ENCODE results near the gene BAIAP2L1.

BAIAP2L1 gene

GRCh38 chr7:98366562-98366938 lies 34.3 kb downstream of the BAIAP2L1 start:
- no peak for TF ChIP-seq CTCF (IDR thresholded peaks at IDR 0.05; ENCODE audit: low read depth, low read length, missing control alignments)
- no peak overlapping the region for H3K4me3 ChIP-seq (replicated peaks; ENCODE audit: low read depth, low read length)
- no peak for DNase-seq (ENCODE audit: extremely low read depth, low read depth)

- no peak overlapping the region for H3K4me3 ChIP-seq (replicated peaks; ENCODE audit: low read depth, low read length)
- no peak for DNase-seq (ENCODE audit: extremely low read depth, low read depth)
- no peak for TF ChIP-seq CTCF (IDR thresholded peaks at IDR 0.05; ENCODE audit: low read depth, low read length, missing control alignments)
Observed at GRCh38 chr7:98365863-98366561, 34.9 kb downstream of the BAIAP2L1 start.

- H3K4me3 ChIP-seq (replicated peaks; ENCODE audit: low read depth, low read length), result no peak overlapping the region
- TF ChIP-seq CTCF (IDR thresholded peaks at IDR 0.05; ENCODE audit: low read depth, low read length, missing control alignments), result no peak
- no peak for DNase-seq (ENCODE audit: extremely low read depth, low read depth)
Observed at GRCh38 chr7:98364220-98364619, 36.7 kb downstream of the BAIAP2L1 start.

- no peak overlapping the region for H3K4me3 ChIP-seq (replicated peaks; ENCODE audit: low read depth, low read length)
- no peak for TF ChIP-seq CTCF (IDR thresholded peaks at IDR 0.05; ENCODE audit: low read depth, low read length, missing control alignments)
- DNase-seq (ENCODE audit: extremely low read depth, low read depth), result no peak
Observed at GRCh38 chr7:98362517-98362916, 38.4 kb downstream of the BAIAP2L1 start.

- no peak for TF ChIP-seq CTCF (IDR thresholded peaks at IDR 0.05; ENCODE audit: low read depth, low read length, missing control alignments)
- no peak for DNase-seq (ENCODE audit: extremely low read depth, low read depth)
- H3K4me3 ChIP-seq (replicated peaks; ENCODE audit: low read depth, low read length), result no peak overlapping the region
Observed at GRCh38 chr7:98360221-98361130, 40.4 kb downstream of the BAIAP2L1 start.

- no peak for TF ChIP-seq CTCF (IDR thresholded peaks at IDR 0.05; ENCODE audit: low read depth, low read length, missing control alignments)
- H3K4me3 ChIP-seq (replicated peaks; ENCODE audit: low read depth, low read length), result no peak overlapping the region
- no peak for DNase-seq (ENCODE audit: extremely low read depth, low read depth)
Observed at GRCh38 chr7:98359395-98359794, 41.5 kb downstream of the BAIAP2L1 start.

All from HFF-Myc (cell line).